Measurements from ENCODE around the gene SLC6A7. TPM values are rescaled to one million over a fixed set of nuclear protein-coding genes. Genes with fewer than 3 reads are reported as not detected.

Gene SLC6A7
- total RNA-seq, 1 donor from 2014 or later, result not detected

DNA sequence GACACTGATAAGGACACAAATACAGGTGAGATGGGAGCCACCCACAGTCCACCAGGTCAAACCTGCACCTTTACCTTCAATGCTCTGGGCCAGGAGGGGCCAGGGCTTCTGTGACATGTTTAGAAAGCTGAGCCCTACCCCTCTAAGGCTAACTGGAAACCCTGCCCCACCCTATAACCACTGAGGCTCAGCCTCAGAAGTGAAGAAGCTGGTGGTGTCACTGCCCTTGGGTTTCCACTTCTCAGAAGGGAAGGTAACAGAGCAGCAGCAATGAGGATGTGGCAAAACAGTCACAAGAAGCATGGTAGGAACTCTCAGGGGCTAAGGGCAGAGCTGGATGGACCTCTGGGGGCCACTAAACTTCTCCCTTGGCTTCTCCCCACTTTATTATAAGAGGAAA is 40.2 kb upstream of the SLC6A7 start:
- TF ChIP-seq, protein P1, sequence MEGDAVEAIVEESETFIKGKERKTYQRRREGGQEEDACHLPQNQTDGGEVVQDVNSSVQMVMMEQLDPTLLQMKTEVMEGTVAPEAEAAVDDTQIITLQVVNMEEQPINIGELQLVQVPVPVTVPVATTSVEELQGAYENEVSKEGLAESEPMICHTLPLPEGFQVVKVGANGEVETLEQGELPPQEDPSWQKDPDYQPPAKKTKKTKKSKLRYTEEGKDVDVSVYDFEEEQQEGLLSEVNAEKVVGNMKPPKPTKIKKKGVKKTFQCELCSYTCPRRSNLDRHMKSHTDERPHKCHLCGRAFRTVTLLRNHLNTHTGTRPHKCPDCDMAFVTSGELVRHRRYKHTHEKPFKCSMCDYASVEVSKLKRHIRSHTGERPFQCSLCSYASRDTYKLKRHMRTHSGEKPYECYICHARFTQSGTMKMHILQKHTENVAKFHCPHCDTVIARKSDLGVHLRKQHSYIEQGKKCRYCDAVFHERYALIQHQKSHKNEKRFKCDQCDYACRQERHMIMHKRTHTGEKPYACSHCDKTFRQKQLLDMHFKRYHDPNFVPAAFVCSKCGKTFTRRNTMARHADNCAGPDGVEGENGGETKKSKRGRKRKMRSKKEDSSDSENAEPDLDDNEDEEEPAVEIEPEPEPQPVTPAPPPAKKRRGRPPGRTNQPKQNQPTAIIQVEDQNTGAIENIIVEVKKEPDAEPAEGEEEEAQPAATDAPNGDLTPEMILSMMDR (conservative IDR thresholded peaks at IDR 0.05; ENCODE audit: low read depth, low read length), result no peak
- no peak overlapping the region for H3K4me3 ChIP-seq (ENCODE audit: low read depth, low read length)
- DNase-seq (ENCODE audit: low read depth), result no peak

DNA sequence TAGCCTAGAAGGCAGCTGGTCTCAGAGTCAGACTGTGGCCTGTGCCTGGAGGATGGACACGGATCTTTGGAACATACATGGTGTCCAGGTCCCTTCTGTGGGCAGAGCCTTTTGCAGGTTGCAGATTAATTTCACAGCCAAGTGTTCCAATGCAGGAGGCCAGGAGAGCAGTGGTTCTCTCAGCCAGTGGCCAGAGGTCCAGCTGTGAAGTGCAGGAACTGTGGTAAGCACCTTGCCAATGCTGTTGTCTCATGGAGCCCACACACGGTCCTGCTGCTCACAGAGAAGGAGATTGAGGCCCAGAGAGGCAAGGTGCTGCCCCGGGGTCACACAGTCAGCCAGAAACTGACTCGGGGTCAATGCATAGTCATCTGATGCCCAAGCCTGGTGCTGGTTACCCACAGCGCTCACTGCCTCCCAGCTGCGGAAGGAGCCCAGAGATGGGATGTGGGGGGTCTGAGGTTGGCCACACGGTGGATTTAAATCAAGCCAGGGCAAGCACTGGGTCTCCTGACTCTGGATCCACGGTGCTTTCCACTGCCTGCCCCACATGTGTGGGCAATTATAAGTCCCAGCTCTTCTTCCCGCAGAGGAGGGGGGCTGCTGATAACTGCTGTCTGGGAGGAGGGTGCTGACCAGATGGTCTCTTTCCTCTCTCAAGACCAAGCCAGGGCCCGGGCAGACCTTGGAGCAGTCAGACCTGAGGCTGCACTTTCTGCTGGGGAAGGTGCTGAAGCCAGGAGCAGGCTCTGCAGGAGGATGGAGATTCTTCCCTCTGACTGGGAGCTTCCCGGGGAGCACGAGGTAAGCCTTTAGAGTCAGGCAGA is 37.0 kb upstream of the SLC6A7 start:
- TF ChIP-seq, protein P1 (conservative IDR thresholded peaks at IDR 0.05; ENCODE audit: low read depth, low read length), result no peak
- no peak overlapping the region for H3K4me3 ChIP-seq (ENCODE audit: low read depth, low read length)
- DNase-seq (ENCODE audit: low read depth), result no peak

DNA sequence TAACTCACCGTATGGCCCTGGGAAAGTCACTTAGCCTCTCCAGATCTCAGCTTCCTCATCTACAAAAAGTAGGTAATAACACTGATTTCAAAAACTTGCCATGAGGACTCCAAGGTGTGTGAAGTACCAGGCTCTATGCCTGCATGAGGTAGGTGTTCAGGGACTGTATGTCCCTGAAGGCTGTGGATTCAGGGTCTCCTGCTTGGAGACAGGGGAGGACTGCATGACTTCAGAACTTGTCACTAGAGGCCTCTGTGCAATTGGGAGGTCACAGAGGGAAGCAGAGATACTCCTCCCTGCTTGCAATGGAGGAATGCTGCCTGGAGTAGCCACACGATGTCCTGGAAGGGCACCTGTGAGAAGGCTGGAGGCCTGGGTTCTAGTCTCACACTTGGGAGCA is 36.4 kb upstream of the SLC6A7 start:
- no peak overlapping the region for H3K4me3 ChIP-seq (ENCODE audit: low read depth, low read length)
- DNase-seq (ENCODE audit: low read depth), result no peak
- TF ChIP-seq, protein P1 (conservative IDR thresholded peaks at IDR 0.05; ENCODE audit: low read depth, low read length), result no peak

DNA sequence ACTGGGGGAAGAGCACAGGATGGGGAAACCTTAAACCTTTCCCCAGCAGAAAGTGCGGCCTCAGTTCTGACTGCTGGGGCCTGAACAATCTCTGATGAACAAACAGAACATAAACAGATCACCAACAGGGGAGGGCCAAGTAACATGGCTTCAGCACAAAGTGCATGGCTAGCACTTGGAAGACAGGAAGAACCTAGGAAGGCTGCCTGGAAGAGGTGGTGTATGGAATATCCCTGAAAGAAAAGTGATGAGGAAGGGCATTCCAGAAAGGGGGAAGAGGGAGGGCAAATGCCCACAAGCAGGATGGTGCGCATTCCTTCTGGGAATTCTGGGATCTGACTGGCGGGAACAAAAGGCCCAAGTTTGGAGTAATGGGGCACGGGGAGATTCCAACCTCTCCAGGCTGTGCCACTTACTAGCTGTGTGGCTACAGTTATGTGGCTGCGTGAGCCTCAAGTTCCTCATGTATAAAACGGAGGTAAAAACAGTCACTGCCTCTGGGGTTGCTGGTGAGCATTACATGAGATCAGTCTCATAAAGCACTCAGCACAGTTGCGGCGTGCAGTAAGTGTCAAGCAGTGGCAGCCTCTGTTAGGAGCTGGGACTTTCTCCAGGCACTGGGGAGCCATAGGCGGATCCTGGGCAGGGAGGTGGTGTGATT is 35.8 kb upstream of the SLC6A7 start:
- TF ChIP-seq, protein P1 (conservative IDR thresholded peaks at IDR 0.05; ENCODE audit: low read depth, low read length), result no peak
- no peak overlapping the region for H3K4me3 ChIP-seq (ENCODE audit: low read depth, low read length)
- DNase-seq (ENCODE audit: low read depth), result no peak

DNA sequence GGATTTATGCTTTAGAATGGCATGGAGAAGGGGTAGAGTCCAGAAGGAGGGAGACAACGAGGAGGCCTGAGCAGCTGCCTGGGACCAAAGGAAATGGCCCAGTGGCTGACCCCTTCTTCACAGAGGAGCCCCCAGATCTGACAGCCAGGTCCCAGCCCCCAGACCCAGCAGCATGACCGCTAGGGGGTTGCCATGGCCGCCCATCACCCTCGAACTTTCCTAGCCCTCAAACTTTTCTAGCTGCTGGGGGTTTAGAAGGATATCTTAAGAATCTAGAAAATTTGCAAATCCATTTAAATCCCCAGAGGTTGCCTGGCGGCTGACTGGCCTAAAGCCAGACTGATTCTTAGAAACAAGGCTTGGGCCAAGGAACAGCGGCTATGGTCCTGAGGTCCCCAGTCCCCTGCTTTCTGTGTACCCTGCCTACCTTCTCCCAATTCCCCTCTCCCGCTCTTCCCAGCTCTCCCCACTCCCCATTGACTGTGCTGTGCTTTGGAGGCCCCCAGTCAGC is 35.2 kb upstream of the SLC6A7 start:
- H3K4me3 ChIP-seq (ENCODE audit: low read depth, low read length), result no peak overlapping the region
- DNase-seq (ENCODE audit: low read depth), result no peak
- TF ChIP-seq, protein P1 (conservative IDR thresholded peaks at IDR 0.05; ENCODE audit: low read depth, low read length), result no peak

DNA sequence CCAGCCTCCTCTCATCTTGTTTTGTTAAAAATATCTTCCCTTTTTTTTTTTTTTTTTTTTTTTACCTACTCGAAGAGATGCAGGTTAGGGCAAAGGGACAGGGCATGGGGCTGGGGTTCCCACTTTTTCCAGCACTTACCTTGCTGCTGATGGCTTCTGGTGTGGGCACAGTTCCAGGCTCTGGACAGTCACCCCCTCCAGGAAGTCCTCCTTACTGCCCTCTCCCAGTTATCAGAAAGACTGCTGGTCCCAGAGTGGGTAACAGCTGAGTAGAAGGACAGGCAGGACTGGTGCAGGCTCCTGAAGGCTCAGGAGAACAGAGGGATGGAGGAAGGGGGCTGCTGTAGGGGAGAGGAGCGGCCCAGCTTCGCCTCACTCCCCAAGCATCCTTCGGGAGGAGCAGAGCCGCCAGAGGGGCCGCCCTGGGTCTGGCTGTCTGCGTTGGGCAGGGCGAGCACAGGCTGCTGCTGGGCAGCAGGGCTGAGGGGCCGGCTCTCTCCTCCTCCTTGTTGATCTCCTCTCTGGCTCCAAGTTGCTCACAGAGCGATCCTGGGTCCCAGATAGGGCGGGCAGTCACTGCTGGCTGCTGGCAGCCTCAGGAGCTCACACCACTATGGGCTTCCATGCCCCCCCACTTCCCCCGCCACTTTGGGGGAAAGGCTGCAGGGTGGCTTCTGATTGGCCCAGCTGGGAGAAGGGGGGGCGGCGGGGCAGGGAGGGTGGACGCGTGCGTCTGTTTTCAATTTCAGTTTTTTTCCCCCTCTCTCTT is 34.4 kb upstream of the SLC6A7 start, which contains the start of gene PDGFRB:
PDGFRB (minus strand) TSS at position 588 of the 769 bp plus-strand sequence. CDS start 18,798 bp downstream, outside the sequence.
- no peak for DNase-seq (ENCODE audit: low read depth)
- no peak within 1 kb of the TSS for H3K4me3 ChIP-seq (ENCODE audit: low read depth, low read length)
- TF ChIP-seq, protein P1 (conservative IDR thresholded peaks at IDR 0.05; ENCODE audit: low read depth, low read length), result no peak

Measured in epithelial cell of proximal tubule (primary cell).